Stimulated activated CD4-positive, alpha-beta T cell treated with anti-CD3 and anti-CD28 coated beads, Interleukin-12 subunit alpha, Interleukin-12 subunit beta, amount 100 ng/mL, for 4 hours (primary cell): Measurements from ENCODE around the gene TBC1D25.

Source experiments
- DNase-seq: peaks from one replicate; pipeline ENCODE4 v3.0.0-alpha.2; 2020

TBC1D25 gene

GRCh38 chrX:48539345-48540027 is at the start of gene TBC1D25:
TSS of gene TBC1D25 (plus strand) at chrX:48539714. CDS start at chrX:48539798, 84 bp downstream.
- peak; percentile 93 for DNase-seq

GRCh38 chrX:48489892-48490291 is 49.6 kb upstream of the TBC1D25 start:
- DNase-seq = no peak

- DNase-seq = no peak
Observed at GRCh38 chrX:48490661-48491060, 48.9 kb upstream of the TBC1D25 start.

- DNase-seq = no peak
Observed at GRCh38 chrX:48491809-48492208, 47.7 kb upstream of the TBC1D25 start.

- DNase-seq = no peak
Observed at GRCh38 chrX:48492293-48492910, 47.1 kb upstream of the TBC1D25 start.

- DNase-seq = no peak
Observed at GRCh38 chrX:48493890-48494364, 45.6 kb upstream of the TBC1D25 start.

- no peak for DNase-seq
Observed at GRCh38 chrX:48496660-48497059, 42.9 kb upstream of the TBC1D25 start.

- no peak for DNase-seq
Observed at GRCh38 chrX:48497871-48498270, 41.6 kb upstream of the TBC1D25 start.

GRCh38 chrX:48498374-48498809 is 41.1 kb upstream of the TBC1D25 start:
- DNase-seq = no peak

- DNase-seq = no peak
Observed at GRCh38 chrX:48504261-48504660, 35.3 kb upstream of the TBC1D25 start.

GRCh38 chrX:48505481-48505880 is 34.0 kb upstream of the TBC1D25 start:
- DNase-seq = no peak

GRCh38 chrX:48507246-48507645 is 32.3 kb upstream of the TBC1D25 start:
- no peak for DNase-seq

- DNase-seq = peak; percentile 78
Observed at GRCh38 chrX:48508400-48509244, 30.9 kb upstream of the TBC1D25 start, which contains the start of gene PORCN. TSS of gene PORCN (plus strand) at chrX:48508992. CDS start at chrX:48509821, 829 bp downstream.

GRCh38 chrX:48509245-48509590 is 30.3 kb upstream of the TBC1D25 start:
- DNase-seq = no peak

- DNase-seq = no peak
Observed at GRCh38 chrX:48509619-48510018, 29.9 kb upstream of the TBC1D25 start.

GRCh38 chrX:48511560-48511959 is 28.0 kb upstream of the TBC1D25 start:
- DNase-seq = no peak

GRCh38 chrX:48512371-48512935 is 27.1 kb upstream of the TBC1D25 start:
- DNase-seq = no peak

GRCh38 chrX:48513670-48514069 is 25.8 kb upstream of the TBC1D25 start:
- no peak for DNase-seq

- DNase-seq = no peak
Observed at GRCh38 chrX:48514126-48514806, 25.2 kb upstream of the TBC1D25 start.

- no peak for DNase-seq
Observed at GRCh38 chrX:48514868-48515460, 24.6 kb upstream of the TBC1D25 start.

- no peak for DNase-seq
Observed at GRCh38 chrX:48515842-48516241, 23.7 kb upstream of the TBC1D25 start.

GRCh38 chrX:48516285-48516684 is 23.2 kb upstream of the TBC1D25 start:
- DNase-seq = no peak
